PC-3 (cell line): Measurements from ENCODE around the gene MPP1.

Experiments
- CTCF ChIP-seq: fragments of 300-600 bp; sonication (generic); conservative IDR thresholded peaks from 2 replicates; pipeline ENCODE4 v1.5.1; 2017; ENCODE audit warnings: antibody characterized with exemption, low read depth, mild to moderate bottlenecking, low read length
- EZH2 ChIP-seq: fragments of 300-600 bp; sonication (generic); IDR thresholded peaks from one replicate; pipeline ENCODE4 v1.6.1; 2017; ENCODE audit warnings: antibody characterized with exemption, mild to moderate bottlenecking, low read length; ENCODE audit not compliant: unreplicated experiment
- EZH2phosphoT487 ChIP-seq: fragments of 300-600 bp; sonication (generic); IDR thresholded peaks from 2 replicates; pipeline ENCODE4 v1.6.1; 2018; ENCODE audit warnings: mild to moderate bottlenecking, antibody characterized with exemption, low read length, borderline replicate concordance

- TF ChIP-seq CTCF (no peak), EZH2phosphoT487 (no peak), EZH2 (no peak)
These were observed 2.3 kb downstream of the MPP1 start for GRCh38 chrX:154802947-154803346.
